Gastrocnemius medialis (tissue), 4 donors: ENCODE results near the gene MED13. TPM values are rescaled to one million over a fixed set of nuclear protein-coding genes. Genes with fewer than 3 reads are reported as not detected.
"Not testable (repeated sequence)": the region's sequence is repeated elsewhere in the genome, so short reads cannot be mapped to it uniquely, and the experiment has no call there.

ENCODE experiments used
- ATAC-seq, 2 donors: fragments of 150-250 bp; one replicate each; pipeline ENCODE4 v1.9.1; 2016
- DNase-seq, 2 donors: peaks; one replicate each; pipeline ENCODE4 v3.0.0-alpha.2; 2019
- H3K27ac ChIP-seq, 4 donors: fragments of 200-600 bp; sonication (generic); 1 replicate in 1 of 4; 2 replicates in 3 of 4; pipeline ENCODE4 v1.5.1; 2016 to 2018; ENCODE audit warnings: mild to moderate bottlenecking in 2 of 4, moderate library complexity in 1 of 4
- H3K27me3 ChIP-seq, 3 donors: fragments of 200-600 bp; sonication (generic) in 2 of 3; 1 replicate in 1 of 3; 2 replicates in 2 of 3; pipeline versions ENCODE4 v1.5.1 to v1.6.0; 2016 to 2019; ENCODE audit warnings: mild to moderate bottlenecking in 1 of 3, moderate library complexity in 1 of 3
- H3K36me3 ChIP-seq, 2 donors: fragments of 200-600 bp; sonication (generic) in 1 of 2; one replicate each; pipeline ENCODE4 v1.5.1; 2017 to 2018
- H3K4me1 ChIP-seq, 2 donors: fragments of 200-600 bp; sonication (generic) in 1 of 2; one replicate each; pipeline ENCODE4 v1.5.1; 2016 to 2017; ENCODE audit warnings: mild to moderate bottlenecking in 2 of 2
- H3K4me3 ChIP-seq, 4 donors: fragments of 200-600 bp; sonication (generic) in 3 of 4; 1 replicate in 1 of 4; 2 replicates in 3 of 4; pipeline ENCODE4 v1.5.1; 2016 to 2019; ENCODE audit warnings: mild to moderate bottlenecking in 2 of 4
- H3K9me3 ChIP-seq, 3 donors: fragments of 200-600 bp; sonication (generic) in 2 of 3; 1 replicate in 1 of 3; 2 replicates in 2 of 3; pipeline ENCODE4 v1.5.1; 2016 to 2019
- POLR2A ChIP-seq, 2 donors: fragments of 450-650 bp; IDR thresholded peaks; one replicate each; pipeline ENCODE4 v1.6.1; 2017; ENCODE audit warnings: antibody characterized with exemption in 2 of 2, mild to moderate bottlenecking in 2 of 2, moderate library complexity in 2 of 2
- in situ Hi-C, 4 donors: fragments of 200-750 bp; cut with MboI; loops; one replicate each; pipeline versions ENCODE4 v1.15.0 to v1.8.0; 2017; ENCODE audit warnings: low sequenced_read_pairs in 4 of 4
- intact Hi-C: fragments of 100-400 bp; cut with DNase I; formaldehyde crosslinking; loops from one replicate; pipeline ENCODE4 v1.15.1; 2023; ENCODE audit warnings: low total_unique reads
- total RNA-seq, 4 donors: library from RNA; depleted of rRNA; stranded (reverse); fragments of >200 nt; gene quantifications; one replicate each; pipeline versions ENCODE4 v1.1.0 to v1.2.3, GENCODE V29; 2016
- TF ChIP-seq, protein P1 (sequence below), 5 experiments: fragments of 450-650 bp in 3 of 5; fragments of 200-600 bp in 2 of 5; sonication (generic) in 2 of 5; IDR thresholded peaks in 4 of 5; conservative IDR thresholded peaks in 1 of 5; 1 replicate in 4 of 5; 2 replicates in 1 of 5; pipeline ENCODE4 v1.5.1; 2016 to 2019; ENCODE audit warnings: antibody characterized with exemption in 5 of 5, mild to moderate bottlenecking in 3 of 5, moderate library complexity in 3 of 5

Gene MED13
- total RNA-seq, 4 donors from 2014 or later, result 54.9 to 142 (median 67.8) TPM

- H3K36me3 ChIP-seq, result peaks cover 3 to 75% of the 10 kb centered on the region in 2 donors
- ATAC-seq, result no peak
- no peaks in the 10 kb centered on the region for H3K4me1 ChIP-seq
- no peak overlapping the region for H3K4me3 ChIP-seq
- intact Hi-C loops, result no loop called here
- no peak for TF ChIP-seq POLR2A (IDR thresholded peaks at IDR 0.05)
- DNase-seq, result no peak
- in situ Hi-C loops, result no loop called here
- H3K27me3 ChIP-seq, result no peaks in the 10 kb centered on the region
- no peak overlapping the region for H3K27ac ChIP-seq
- H3K9me3 ChIP-seq, result no peaks in the 10 kb centered on the region
Measured at GRCh38 chr17:61903251-61903650, 161.8 kb downstream of the MED13 start.

GRCh38 chr17:61897548-61898180, 167.4 kb downstream of the MED13 start:
- in situ Hi-C loops (no loop called here), intact Hi-C loops (no loop called here)
- Histone ChIP-seq H3K27ac (no peak overlapping the region), H3K27me3 (no peaks in the 10 kb centered on the region), H3K4me3 (no peak overlapping the region), H3K36me3 (peaks cover 0 to 51% of the 10 kb centered on the region in 2 donors), H3K9me3 (no peaks in the 10 kb centered on the region), H3K4me1 (no peaks in the 10 kb centered on the region)
- TF ChIP-seq, protein P1, sequence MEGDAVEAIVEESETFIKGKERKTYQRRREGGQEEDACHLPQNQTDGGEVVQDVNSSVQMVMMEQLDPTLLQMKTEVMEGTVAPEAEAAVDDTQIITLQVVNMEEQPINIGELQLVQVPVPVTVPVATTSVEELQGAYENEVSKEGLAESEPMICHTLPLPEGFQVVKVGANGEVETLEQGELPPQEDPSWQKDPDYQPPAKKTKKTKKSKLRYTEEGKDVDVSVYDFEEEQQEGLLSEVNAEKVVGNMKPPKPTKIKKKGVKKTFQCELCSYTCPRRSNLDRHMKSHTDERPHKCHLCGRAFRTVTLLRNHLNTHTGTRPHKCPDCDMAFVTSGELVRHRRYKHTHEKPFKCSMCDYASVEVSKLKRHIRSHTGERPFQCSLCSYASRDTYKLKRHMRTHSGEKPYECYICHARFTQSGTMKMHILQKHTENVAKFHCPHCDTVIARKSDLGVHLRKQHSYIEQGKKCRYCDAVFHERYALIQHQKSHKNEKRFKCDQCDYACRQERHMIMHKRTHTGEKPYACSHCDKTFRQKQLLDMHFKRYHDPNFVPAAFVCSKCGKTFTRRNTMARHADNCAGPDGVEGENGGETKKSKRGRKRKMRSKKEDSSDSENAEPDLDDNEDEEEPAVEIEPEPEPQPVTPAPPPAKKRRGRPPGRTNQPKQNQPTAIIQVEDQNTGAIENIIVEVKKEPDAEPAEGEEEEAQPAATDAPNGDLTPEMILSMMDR (IDR thresholded peaks at IDR 0.05 in 4 of 5, conservative IDR thresholded peaks at IDR 0.05 in 1 of 5), result no peak
- no peak for TF ChIP-seq POLR2A (IDR thresholded peaks at IDR 0.05)
- DNase-seq, result no peak
- no peak for ATAC-seq

GRCh38 chr17:61895391-61895790, 169.7 kb downstream of the MED13 start:
- ATAC-seq (no peak), DNase-seq (no peak)
- no peaks in the 10 kb centered on the region for H3K4me1 ChIP-seq
- H3K9me3 ChIP-seq, result no peaks in the 10 kb centered on the region
- intact Hi-C loops (no loop called here), in situ Hi-C loops (no loop called here)
- H3K27ac ChIP-seq, result no peak overlapping the region
- peaks cover 0 to 55% of the 10 kb centered on the region in 2 donors for H3K36me3 ChIP-seq
- H3K4me3 ChIP-seq, result no peak overlapping the region
- TF ChIP-seq, protein P1 (IDR thresholded peaks at IDR 0.05 in 4 of 5, conservative IDR thresholded peaks at IDR 0.05 in 1 of 5), result no peak
- no peak for TF ChIP-seq POLR2A (IDR thresholded peaks at IDR 0.05)
- H3K27me3 ChIP-seq, result no peaks in the 10 kb centered on the region

DNA sequence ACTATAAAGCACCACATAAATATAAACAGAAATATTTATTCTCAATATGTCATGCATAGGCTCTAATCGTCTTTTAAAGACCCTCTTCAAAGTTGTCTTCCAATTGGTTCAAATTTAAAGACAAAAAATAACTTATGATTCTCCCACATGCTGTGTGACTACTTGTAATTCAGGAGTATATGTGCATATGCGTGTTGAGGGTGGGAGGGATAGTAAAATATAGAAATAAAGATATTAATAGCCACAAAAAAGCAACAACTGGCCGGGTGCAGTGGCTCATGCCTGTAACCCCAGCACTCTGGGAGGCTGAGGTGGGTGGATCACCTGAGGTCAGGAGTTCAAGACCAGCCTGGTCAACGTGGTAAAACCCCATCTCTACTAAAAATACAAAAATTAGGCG, 170.8 kb downstream of the MED13 start:
- H3K27me3 ChIP-seq, in situ Hi-C loops, H3K27ac ChIP-seq, intact Hi-C loops, H3K4me1 ChIP-seq, DNase-seq, H3K4me3 ChIP-seq, H3K9me3 ChIP-seq, ATAC-seq: not testable (repeated sequence)
- peaks cover 0 to 57% of the 10 kb centered on the region in 2 donors for H3K36me3 ChIP-seq

Other genes starting within 250 kb of the MED13 start
- gene BRIP1, start 201.8 kb downstream of the MED13 start, total RNA-seq, result under 1 TPM in 2 of 4 donors, not detected in 2; 0.09 to 0.13 TPM
- 10 to 100 TPM in 1 of 4 donors, 1 to 10 TPM in 3; 3.3 to 12.0 (median 6.1) TPM for gene INTS2, start 137.3 kb downstream of the MED13 start, total RNA-seq